ENCODE data around the gene HS3ST2. TPM values are rescaled to one million over a fixed set of nuclear protein-coding genes. Genes with fewer than 3 reads are reported as not detected.

HS3ST2 gene
- total RNA-seq, 1 donor from 2014 or later: not detected

- no peaks in the 10 kb centered on the region for H3K27me3 ChIP-seq (ENCODE audit: control insufficient read depth in 3 of 3, insufficient read depth in 3 of 3, low read length in 3 of 3)
- H3K4me3 ChIP-seq (ENCODE audit: low read length in 3 of 3): no peak overlapping the region
- no peaks in the 10 kb centered on the region for H3K36me3 ChIP-seq (ENCODE audit: control insufficient read depth in 3 of 3, insufficient read depth in 3 of 3, low read length in 3 of 3)
- H3K27ac ChIP-seq (ENCODE audit: low read depth, low read length): no peak overlapping the region
- no peak overlapping the region for H3K9ac ChIP-seq (ENCODE audit: low read depth in 1 of 3, low read length in 3 of 3)
- no peaks in the 10 kb centered on the region for H3K9me3 ChIP-seq (ENCODE audit: control insufficient read depth in 3 of 3, low read length in 3 of 3)
- H3K4me1 ChIP-seq (ENCODE audit: control insufficient read depth in 3 of 3, insufficient read depth in 3 of 3, low read length in 3 of 3): no peaks in the 10 kb centered on the region
Measured at GRCh38 chr16:22862046-22862445, 48.1 kb downstream of the HS3ST2 start.

- H3K4me1 ChIP-seq (ENCODE audit: control insufficient read depth in 3 of 3, insufficient read depth in 3 of 3, low read length in 3 of 3): no peaks in the 10 kb centered on the region
- no peak overlapping the region for H3K4me3 ChIP-seq (ENCODE audit: low read length in 3 of 3)
- no peaks in the 10 kb centered on the region for H3K36me3 ChIP-seq (ENCODE audit: control insufficient read depth in 3 of 3, insufficient read depth in 3 of 3, low read length in 3 of 3)
- H3K9me3 ChIP-seq (ENCODE audit: control insufficient read depth in 3 of 3, low read length in 3 of 3): no peaks in the 10 kb centered on the region
- H3K27ac ChIP-seq (ENCODE audit: low read depth, low read length): no peak overlapping the region
- no peaks in the 10 kb centered on the region for H3K27me3 ChIP-seq (ENCODE audit: control insufficient read depth in 3 of 3, insufficient read depth in 3 of 3, low read length in 3 of 3)
- no peak overlapping the region for H3K9ac ChIP-seq (ENCODE audit: low read depth in 1 of 3, low read length in 3 of 3)
Measured at GRCh38 chr16:22864375-22864774, 50.4 kb downstream of the HS3ST2 start.

GRCh38 chr16:22868593-22869224 lies 54.7 kb downstream of the HS3ST2 start:
- Histone ChIP-seq H3K27me3 (ENCODE audit: control insufficient read depth in 3 of 3, insufficient read depth in 3 of 3, low read length in 3 of 3) (no peaks in the 10 kb centered on the region), H3K9me3 (ENCODE audit: control insufficient read depth in 3 of 3, low read length in 3 of 3) (no peaks in the 10 kb centered on the region), H3K36me3 (ENCODE audit: control insufficient read depth in 3 of 3, insufficient read depth in 3 of 3, low read length in 3 of 3) (no peaks in the 10 kb centered on the region), H3K4me1 (ENCODE audit: control insufficient read depth in 3 of 3, insufficient read depth in 3 of 3, low read length in 3 of 3) (no peaks in the 10 kb centered on the region), H3K4me3 (ENCODE audit: low read length in 3 of 3) (no peak overlapping the region), H3K27ac (ENCODE audit: low read depth, low read length) (no peak overlapping the region), H3K9ac (ENCODE audit: low read depth in 1 of 3, low read length in 3 of 3) (no peak overlapping the region)

- H3K27ac ChIP-seq (ENCODE audit: low read depth, low read length): no peak overlapping the region
- no peaks in the 10 kb centered on the region for H3K27me3 ChIP-seq (ENCODE audit: control insufficient read depth in 3 of 3, insufficient read depth in 3 of 3, low read length in 3 of 3)
- no peaks in the 10 kb centered on the region for H3K9me3 ChIP-seq (ENCODE audit: control insufficient read depth in 3 of 3, low read length in 3 of 3)
- no peak overlapping the region for H3K4me3 ChIP-seq (ENCODE audit: low read length in 3 of 3)
- H3K4me1 ChIP-seq (ENCODE audit: control insufficient read depth in 3 of 3, insufficient read depth in 3 of 3, low read length in 3 of 3): no peaks in the 10 kb centered on the region
- no peak overlapping the region for H3K9ac ChIP-seq (ENCODE audit: low read depth in 1 of 3, low read length in 3 of 3)
- no peaks in the 10 kb centered on the region for H3K36me3 ChIP-seq (ENCODE audit: control insufficient read depth in 3 of 3, insufficient read depth in 3 of 3, low read length in 3 of 3)
Measured at GRCh38 chr16:22871861-22872260, 57.9 kb downstream of the HS3ST2 start.

- Histone ChIP-seq H3K9ac (ENCODE audit: low read depth in 1 of 3, low read length in 3 of 3) (no peak overlapping the region), H3K36me3 (ENCODE audit: control insufficient read depth in 3 of 3, insufficient read depth in 3 of 3, low read length in 3 of 3) (no peaks in the 10 kb centered on the region), H3K27me3 (ENCODE audit: control insufficient read depth in 3 of 3, insufficient read depth in 3 of 3, low read length in 3 of 3) (peaks cover 0 to 5% (median under 1%) of the 10 kb centered on the region in 3 donors), H3K4me1 (ENCODE audit: control insufficient read depth in 3 of 3, insufficient read depth in 3 of 3, low read length in 3 of 3) (no peaks in the 10 kb centered on the region), H3K9me3 (ENCODE audit: control insufficient read depth in 3 of 3, low read length in 3 of 3) (no peaks in the 10 kb centered on the region), H3K27ac (ENCODE audit: low read depth, low read length) (no peak overlapping the region), H3K4me3 (ENCODE audit: low read length in 3 of 3) (no peak overlapping the region)
Measured at GRCh38 chr16:22874394-22874793, 60.4 kb downstream of the HS3ST2 start.

GRCh38 chr16:22878955-22879354 lies 65.0 kb downstream of the HS3ST2 start:
- Histone ChIP-seq H3K27ac (ENCODE audit: low read depth, low read length) (no peak overlapping the region), H3K27me3 (ENCODE audit: control insufficient read depth in 3 of 3, insufficient read depth in 3 of 3, low read length in 3 of 3) (peaks cover 0 to 5% (median 2%) of the 10 kb centered on the region in 3 donors), H3K4me3 (ENCODE audit: low read length in 3 of 3) (no peak overlapping the region), H3K9me3 (ENCODE audit: control insufficient read depth in 3 of 3, low read length in 3 of 3) (no peaks in the 10 kb centered on the region), H3K36me3 (ENCODE audit: control insufficient read depth in 3 of 3, insufficient read depth in 3 of 3, low read length in 3 of 3) (no peaks in the 10 kb centered on the region), H3K4me1 (ENCODE audit: control insufficient read depth in 3 of 3, insufficient read depth in 3 of 3, low read length in 3 of 3) (no peaks in the 10 kb centered on the region), H3K9ac (ENCODE audit: low read depth in 1 of 3, low read length in 3 of 3) (no peak overlapping the region)

GRCh38 chr16:22879466-22879865 lies 65.5 kb downstream of the HS3ST2 start:
- Histone ChIP-seq H3K27me3 (ENCODE audit: control insufficient read depth in 3 of 3, insufficient read depth in 3 of 3, low read length in 3 of 3) (peaks cover 0 to 5% (median 2%) of the 10 kb centered on the region in 3 donors), H3K9me3 (ENCODE audit: control insufficient read depth in 3 of 3, low read length in 3 of 3) (no peaks in the 10 kb centered on the region), H3K36me3 (ENCODE audit: control insufficient read depth in 3 of 3, insufficient read depth in 3 of 3, low read length in 3 of 3) (no peaks in the 10 kb centered on the region), H3K27ac (ENCODE audit: low read depth, low read length) (no peak overlapping the region), H3K4me3 (ENCODE audit: low read length in 3 of 3) (no peak overlapping the region), H3K4me1 (ENCODE audit: control insufficient read depth in 3 of 3, insufficient read depth in 3 of 3, low read length in 3 of 3) (no peaks in the 10 kb centered on the region), H3K9ac (ENCODE audit: low read depth in 1 of 3, low read length in 3 of 3) (no peak overlapping the region)

- Histone ChIP-seq H3K9me3 (ENCODE audit: control insufficient read depth in 3 of 3, low read length in 3 of 3) (no peaks in the 10 kb centered on the region), H3K27me3 (ENCODE audit: control insufficient read depth in 3 of 3, insufficient read depth in 3 of 3, low read length in 3 of 3) (peaks cover 0 to 2% (median 0%) of the 10 kb centered on the region in 3 donors), H3K4me3 (ENCODE audit: low read length in 3 of 3) (no peak overlapping the region), H3K36me3 (ENCODE audit: control insufficient read depth in 3 of 3, insufficient read depth in 3 of 3, low read length in 3 of 3) (no peaks in the 10 kb centered on the region), H3K4me1 (ENCODE audit: control insufficient read depth in 3 of 3, insufficient read depth in 3 of 3, low read length in 3 of 3) (peaks cover 0 to 3% (median 0%) of the 10 kb centered on the region in 3 donors), H3K27ac (ENCODE audit: low read depth, low read length) (no peak overlapping the region), H3K9ac (ENCODE audit: low read depth in 1 of 3, low read length in 3 of 3) (no peak overlapping the region)
Measured at GRCh38 chr16:22882981-22883380, 69.0 kb downstream of the HS3ST2 start.

- Histone ChIP-seq H3K27ac (ENCODE audit: low read depth, low read length) (no peak overlapping the region), H3K27me3 (ENCODE audit: control insufficient read depth in 3 of 3, insufficient read depth in 3 of 3, low read length in 3 of 3) (no peaks in the 10 kb centered on the region), H3K9me3 (ENCODE audit: control insufficient read depth in 3 of 3, low read length in 3 of 3) (no peaks in the 10 kb centered on the region), H3K9ac (ENCODE audit: low read depth in 1 of 3, low read length in 3 of 3) (no peak overlapping the region), H3K4me1 (ENCODE audit: control insufficient read depth in 3 of 3, insufficient read depth in 3 of 3, low read length in 3 of 3) (peaks cover 0 to 3% (median 0%) of the 10 kb centered on the region in 3 donors), H3K36me3 (ENCODE audit: control insufficient read depth in 3 of 3, insufficient read depth in 3 of 3, low read length in 3 of 3) (no peaks in the 10 kb centered on the region), H3K4me3 (ENCODE audit: low read length in 3 of 3) (no peak overlapping the region)
Measured at GRCh38 chr16:22885951-22886350, 72.0 kb downstream of the HS3ST2 start.

GRCh38 chr16:22886927-22887326 lies 73.0 kb downstream of the HS3ST2 start:
- Histone ChIP-seq H3K36me3 (ENCODE audit: control insufficient read depth in 3 of 3, insufficient read depth in 3 of 3, low read length in 3 of 3) (no peaks in the 10 kb centered on the region), H3K9ac (ENCODE audit: low read depth in 1 of 3, low read length in 3 of 3) (no peak overlapping the region), H3K27ac (ENCODE audit: low read depth, low read length) (no peak overlapping the region), H3K4me3 (ENCODE audit: low read length in 3 of 3) (no peak overlapping the region), H3K27me3 (ENCODE audit: control insufficient read depth in 3 of 3, insufficient read depth in 3 of 3, low read length in 3 of 3) (no peaks in the 10 kb centered on the region), H3K4me1 (ENCODE audit: control insufficient read depth in 3 of 3, insufficient read depth in 3 of 3, low read length in 3 of 3) (peaks cover 0 to 3% (median 0%) of the 10 kb centered on the region in 3 donors), H3K9me3 (ENCODE audit: control insufficient read depth in 3 of 3, low read length in 3 of 3) (no peaks in the 10 kb centered on the region)

Measured in skeletal muscle tissue (tissue), 4 donors.